Left renal pelvis (tissue), 4 donors: ENCODE results near the gene PCBP2. TPM values are rescaled to one million over a fixed set of nuclear protein-coding genes. Genes with fewer than 3 reads are reported as not detected.

ENCODE experiments used
- DNase-seq, 4 donors: peaks; one replicate each; pipeline ENCODE4 v3.0.0-alpha.2; 2013; ENCODE audit warnings: low read depth in 4 of 4, low spot score in 3 of 4
- polyA plus RNA-seq, 4 donors: library from polyadenylated mRNA; unstranded; fragments of 120-200 nt; gene quantifications; one replicate each; pipeline ENCODE4 v1.2.1, GENCODE V29; 2013; ENCODE audit not compliant: insufficient read length in 4 of 4

The PCBP2 gene
- polyA plus RNA-seq, 4 donors: 796 to 1,179 (median 1,079) TPM

DNA sequence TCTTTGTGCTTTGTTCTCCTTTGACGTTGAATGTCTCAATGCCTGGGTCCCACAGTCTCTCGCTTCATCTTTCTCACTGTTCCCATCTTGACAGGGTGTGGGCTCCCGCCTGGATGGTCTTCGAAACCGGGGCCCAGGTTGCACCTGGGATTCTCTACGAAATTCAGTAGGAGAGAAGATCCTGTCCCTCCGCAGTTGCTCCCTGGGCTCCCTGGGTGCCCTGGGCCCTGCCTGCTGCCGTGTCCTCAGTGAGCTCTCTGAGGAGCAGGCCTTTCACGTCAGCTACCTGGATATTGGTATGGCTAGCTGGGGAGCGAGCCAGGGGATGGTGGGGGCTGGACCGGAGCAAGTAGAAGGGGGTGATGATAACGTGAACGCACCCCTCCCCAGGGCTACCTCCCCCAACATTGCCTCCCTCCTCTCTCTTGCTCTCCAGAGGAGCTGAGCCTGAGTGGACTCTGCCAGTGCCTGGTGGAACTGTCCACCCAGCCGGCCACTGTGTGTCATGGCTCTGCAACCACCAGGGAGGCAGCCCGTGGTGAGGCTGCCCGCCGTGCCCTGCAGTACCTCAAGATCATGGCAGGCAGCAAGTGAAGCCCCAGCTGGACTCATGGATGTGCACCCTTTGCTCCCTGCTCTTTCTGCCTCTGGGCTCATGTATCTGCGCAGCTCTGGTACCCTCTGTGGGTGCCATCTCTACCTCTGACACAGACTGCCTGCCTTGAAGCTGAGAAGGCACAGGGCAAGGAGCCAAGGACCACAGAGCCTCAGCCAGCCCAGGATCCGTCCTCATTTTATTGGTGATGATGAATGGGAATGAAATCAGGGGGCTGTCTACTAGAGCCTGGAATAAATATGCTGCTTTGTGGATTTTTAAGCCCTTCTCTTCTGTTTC, 53.9 kb downstream of the PCBP2 start:
- no peak for DNase-seq

DNA sequence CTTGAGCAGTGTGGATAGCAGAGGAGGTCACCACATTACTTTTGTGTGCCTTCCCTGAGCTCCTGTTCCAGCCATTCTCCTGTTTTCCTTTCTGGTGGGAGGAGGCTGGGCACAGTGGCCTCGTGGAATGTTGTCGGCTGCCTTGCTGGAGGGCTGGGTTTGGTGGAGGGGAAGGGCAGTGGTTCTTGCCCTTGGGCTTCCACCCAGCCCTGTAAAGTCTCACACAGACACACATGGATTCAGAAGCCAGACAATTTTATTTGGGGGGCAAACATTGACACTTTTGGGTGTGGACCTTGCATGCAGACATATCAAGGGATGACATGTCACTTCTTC, 54.5 kb downstream of the PCBP2 start:
- DNase-seq: no peak

DNA sequence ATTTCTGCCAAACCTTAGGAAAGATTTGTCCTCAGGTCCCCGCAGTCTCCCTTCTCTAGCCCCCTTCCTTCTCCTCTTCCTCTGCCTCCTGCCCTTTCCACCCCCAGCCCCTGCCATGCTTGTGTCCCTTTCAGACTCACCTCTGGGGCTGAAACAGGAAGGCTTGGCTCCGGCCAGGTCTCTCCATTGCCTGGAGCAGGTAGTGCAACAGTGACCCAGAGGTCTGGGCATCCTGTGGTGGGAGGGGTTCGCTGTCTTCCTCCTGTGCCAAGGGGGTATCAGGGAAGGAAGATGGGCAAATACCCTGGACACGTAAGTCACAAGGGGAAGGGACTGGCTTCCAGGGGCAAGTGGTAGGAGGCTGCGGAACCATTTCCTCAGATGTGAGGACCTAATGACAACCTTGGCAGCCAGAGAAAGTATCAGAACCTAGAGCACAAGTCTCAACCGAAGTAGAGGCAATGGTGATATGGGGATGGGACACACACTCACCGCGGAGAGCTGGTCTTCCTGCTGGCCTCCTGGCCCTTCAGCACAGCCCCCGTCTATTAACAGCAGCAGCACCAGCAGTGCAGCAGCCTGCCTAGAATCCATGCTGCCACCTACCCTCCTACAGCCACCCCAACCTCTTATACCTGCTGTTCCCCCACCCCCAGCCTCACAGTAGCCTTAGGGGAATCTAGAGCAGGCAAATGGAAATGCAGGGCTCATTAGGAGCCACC, 55.1 kb downstream of the PCBP2 start, which contains the start of gene NPFF:
NPFF (minus strand) TSS at position 604 of the 722 bp plus-strand sequence; CDS start at position 594, 10 bp downstream.
- no peak for DNase-seq

DNA sequence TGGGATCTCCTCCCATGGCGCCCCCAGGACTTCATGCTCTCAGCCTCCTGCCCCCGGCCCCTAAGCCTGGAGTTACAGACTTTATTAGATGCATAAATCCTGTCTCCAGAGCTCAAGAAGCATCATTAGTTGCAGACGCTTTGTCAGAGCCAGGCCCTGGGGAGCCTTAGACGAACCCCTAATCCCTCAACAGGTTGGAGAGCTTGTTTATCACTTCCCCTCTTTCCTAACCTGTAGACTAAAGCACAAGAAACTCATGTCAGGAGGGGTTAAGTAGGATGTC, 55.6 kb downstream of the PCBP2 start:
- no peak for DNase-seq

GRCh38 chr12:53508534-53509170, 56.8 kb downstream of the PCBP2 start:
- peak in 2 of 4 donors; percentile 54 to 79 for DNase-seq

GRCh38 chr12:53510181-53510812, 58.4 kb downstream of the PCBP2 start:
- no peak for DNase-seq

- DNase-seq: no peak
These were observed 62.0 kb downstream of the PCBP2 start for GRCh38 chr12:53513712-53514410.

- no peak for DNase-seq
These were observed 62.9 kb downstream of the PCBP2 start for GRCh38 chr12:53514628-53515290.

GRCh38 chr12:53515291-53515680, 63.4 kb downstream of the PCBP2 start:
- DNase-seq: no peak

DNA sequence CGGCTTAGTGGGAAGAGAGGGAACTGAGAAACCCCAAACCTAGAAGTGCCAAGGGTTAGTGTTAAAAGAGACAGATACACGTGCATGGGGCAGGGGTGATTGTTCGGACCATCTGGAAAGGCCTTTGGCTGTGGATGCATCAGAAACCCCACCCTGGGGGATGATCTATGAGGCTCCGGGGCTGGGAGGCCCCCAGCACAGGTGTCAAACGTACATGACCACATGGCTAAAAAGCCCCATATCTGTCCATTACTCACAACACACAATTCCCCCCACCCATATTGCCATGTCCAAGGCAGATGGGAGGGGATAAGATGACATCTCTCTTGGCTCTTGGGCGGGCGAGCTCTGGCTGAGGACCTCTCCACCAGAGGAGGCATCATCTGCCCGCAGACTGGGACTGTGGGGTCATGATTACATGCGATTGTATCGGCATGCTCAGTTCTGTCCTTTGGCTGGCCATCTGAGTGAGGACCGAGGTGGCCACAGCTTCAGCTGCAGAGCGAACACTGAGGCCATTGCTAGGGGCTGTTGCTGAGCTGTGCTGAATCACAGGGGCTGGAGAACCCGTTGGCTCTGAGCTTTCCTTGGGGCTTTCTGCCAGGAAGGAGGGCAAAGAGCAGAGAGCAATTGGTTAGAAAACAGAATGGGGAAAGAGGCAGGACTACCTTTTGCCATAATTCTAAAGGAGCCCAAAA, 65.0 kb downstream of the PCBP2 start:
- no peak for DNase-seq

GRCh38 chr12:53518381-53518780, 66.5 kb downstream of the PCBP2 start:
- no peak for DNase-seq

DNA sequence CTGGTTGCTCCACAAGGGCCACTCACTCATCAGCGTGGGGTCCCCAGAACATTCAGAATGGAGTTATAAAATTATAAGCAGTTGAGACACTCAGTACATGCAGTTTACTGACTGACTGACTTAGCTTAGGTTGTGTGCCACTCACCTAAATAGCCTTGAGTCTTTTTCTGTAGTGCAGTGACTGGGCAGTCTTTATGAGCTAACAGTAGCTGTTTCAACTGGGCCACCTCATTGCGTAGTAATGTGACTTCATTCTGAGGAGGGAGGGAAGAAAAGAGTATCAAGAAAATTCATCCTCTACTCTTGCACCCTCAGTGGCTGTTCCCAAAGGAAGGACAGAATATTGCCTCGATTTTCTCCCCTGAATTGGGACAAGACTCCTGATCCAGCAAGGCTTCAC, 71.2 kb downstream of the PCBP2 start:
- DNase-seq: no peak

DNA sequence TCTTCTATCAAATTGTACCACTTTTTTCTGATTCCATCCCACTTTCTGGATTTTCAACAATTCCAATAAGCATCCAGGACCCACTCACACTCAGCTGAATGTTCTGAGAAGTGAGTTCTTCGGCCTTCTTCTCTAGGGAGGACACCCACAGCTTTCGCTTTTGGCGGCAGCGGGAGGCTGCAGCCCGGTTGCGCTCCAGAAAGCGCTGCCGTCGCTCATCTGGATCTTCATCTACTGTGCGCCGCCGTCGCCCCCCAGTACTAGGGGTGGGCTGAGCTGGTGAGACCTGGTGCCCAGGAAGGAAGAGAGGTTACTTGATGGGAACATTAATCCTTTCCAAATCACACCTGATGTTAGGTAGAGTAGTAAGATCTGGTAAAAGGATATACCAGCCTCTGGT, 72.6 kb downstream of the PCBP2 start:
- DNase-seq: no peak

GRCh38 chr12:53530061-53530460, 78.2 kb downstream of the PCBP2 start:
- DNase-seq: no peak

Other genes with a start within 250 kb of the PCBP2 start
- 1 to 10 TPM in 2 of 4 donors, under 1 TPM in 2; 0.86 to 2.4 (median 1.1) TPM for gene ITGB7, start 244.9 kb upstream of the PCBP2 start, polyA plus RNA-seq
- 10 to 100 TPM; 32.3 to 73.8 (median 38.9) TPM for gene RARG, start 219.9 kb upstream of the PCBP2 start, polyA plus RNA-seq
- 10 to 100 TPM in 2 of 4 donors, 1 to 10 TPM in 2; 8.1 to 14.3 (median 9.2) TPM for gene ESPL1, start 183.8 kb upstream of the PCBP2 start, polyA plus RNA-seq
- 100 to 1,000 TPM; 546 to 729 (median 657) TPM for gene PFDN5, start 156.6 kb upstream of the PCBP2 start, polyA plus RNA-seq
- 10 to 100 TPM; 37.7 to 56.1 (median 48.6) TPM for gene MYG1, start 152.4 kb upstream of the PCBP2 start, polyA plus RNA-seq
- 10 to 100 TPM; 60.7 to 89.4 (median 76.2) TPM for gene AAAS, start 130.5 kb upstream of the PCBP2 start, polyA plus RNA-seq
- gene SP7, start 115.7 kb upstream of the PCBP2 start, polyA plus RNA-seq: under 1 TPM; 0.17 to 0.27 (median 0.24) TPM
- 10 to 100 TPM; 76.7 to 82.3 (median 79.3) TPM for gene SP1, start 71.9 kb upstream of the PCBP2 start, polyA plus RNA-seq
- under 1 TPM; 0.16 to 0.63 (median 0.53) TPM for gene AMHR2, start 28.2 kb upstream of the PCBP2 start, polyA plus RNA-seq
- 100 to 1,000 TPM in 3 of 4 donors, 10 to 100 TPM in 1; 67.9 to 183 (median 175) TPM for gene PRR13, start 10.4 kb upstream of the PCBP2 start, polyA plus RNA-seq
- 10 to 100 TPM; 21.6 to 36.9 (median 29.9) TPM for gene MAP3K12, start 47.4 kb downstream of the PCBP2 start, polyA plus RNA-seq
- gene TARBP2, start 49.2 kb downstream of the PCBP2 start, polyA plus RNA-seq: 10 to 100 TPM; 37.4 to 59.6 (median 43.5) TPM
- gene NPFF, start 55.4 kb downstream of the PCBP2 start, polyA plus RNA-seq: 1 to 10 TPM in 2 of 4 donors, not detected in 2; 1.0 to 1.2 TPM
- 10 to 100 TPM; 43.1 to 70.5 (median 44.8) TPM for gene ATF7, start 174.3 kb downstream of the PCBP2 start, polyA plus RNA-seq
- gene ATP5MC2, start 224.0 kb downstream of the PCBP2 start, polyA plus RNA-seq: 100 to 1,000 TPM; 320 to 596 (median 522) TPM